HL-60 (cell line): ENCODE data around the gene CPSF3.

ENCODE experiments used
- DNase-seq, 2 experiments: peaks; one replicate each; pipeline ENCODE4 v3.0.0-alpha.2; 2010 to 2020; ENCODE audit warnings: low read depth in 1 of 2, low spot score in 1 of 2
- H3K27ac ChIP-seq: fragments of 250-450 bp; sonication (Bioruptor Pico); replicated peaks from 2 replicates; pipeline ENCODE4 v1.5.1; 2020; ENCODE audit warnings: mild to moderate bottlenecking, moderate library complexity
- H3K27me3 ChIP-seq: fragments of 250-450 bp; sonication (Bioruptor Pico); 2 replicates; pipeline ENCODE4 v1.5.1; 2021; ENCODE audit warnings: mild to moderate bottlenecking, moderate library complexity; ENCODE audit not compliant: insufficient read depth, poor library complexity, severe bottlenecking
- H3K4me3 ChIP-seq: replicated peaks from 2 replicates; pipeline ENCODE4 v1.5.1; 2011; ENCODE audit warnings: mild to moderate bottlenecking, control low read depth, low read length; ENCODE audit not compliant: insufficient read depth
- GABPA ChIP-seq: IDR thresholded peaks from 2 replicates; pipeline ENCODE4 v1.6.1; 2012; ENCODE audit warnings: low read depth
- POLR2AphosphoS5 ChIP-seq: IDR thresholded peaks from 2 replicates; pipeline ENCODE4 v1.6.1; 2012; ENCODE audit warnings: low read depth
- SPI1 ChIP-seq: IDR thresholded peaks from 2 replicates; pipeline ENCODE4 v1.6.1; 2012; ENCODE audit warnings: low read depth, mild to moderate bottlenecking, borderline replicate concordance
- TF ChIP-seq, protein P1 (sequence below): IDR thresholded peaks from one replicate; pipeline ENCODE4 v1.5.1; 2011; ENCODE audit warnings: low read length, control low read depth, inconsistent platforms; ENCODE audit not compliant: insufficient read depth
- TF ChIP-seq, protein P2 (sequence below): IDR thresholded peaks from 2 replicates; pipeline ENCODE4 v1.6.1; 2012; ENCODE audit warnings: low read depth; ENCODE audit not compliant: insufficient replicate concordance

The CPSF3 gene

DNA sequence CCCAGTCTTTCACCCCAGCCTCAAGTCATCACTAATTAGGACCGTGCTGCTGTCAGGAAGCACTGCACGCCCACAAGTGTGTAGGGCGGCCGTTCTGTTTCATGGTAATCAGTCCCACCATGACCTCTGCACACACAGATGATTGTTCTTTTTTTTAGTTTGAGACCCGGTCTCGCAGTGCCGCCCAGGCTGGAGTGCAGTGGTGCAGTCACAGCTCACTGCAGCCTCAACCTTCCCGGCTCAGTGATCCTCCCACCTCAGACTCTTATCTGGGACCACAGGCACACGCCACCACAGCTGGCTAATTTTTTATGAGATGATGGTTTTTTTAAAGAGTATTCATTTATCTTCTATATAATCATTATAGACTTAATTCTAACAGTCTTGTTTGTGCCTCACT lies 49.1 kb downstream of the CPSF3 start:
- no peak for DNase-seq
- H3K27me3 ChIP-seq: no peaks in the 10 kb centered on the region
- TF ChIP-seq, protein P1, sequence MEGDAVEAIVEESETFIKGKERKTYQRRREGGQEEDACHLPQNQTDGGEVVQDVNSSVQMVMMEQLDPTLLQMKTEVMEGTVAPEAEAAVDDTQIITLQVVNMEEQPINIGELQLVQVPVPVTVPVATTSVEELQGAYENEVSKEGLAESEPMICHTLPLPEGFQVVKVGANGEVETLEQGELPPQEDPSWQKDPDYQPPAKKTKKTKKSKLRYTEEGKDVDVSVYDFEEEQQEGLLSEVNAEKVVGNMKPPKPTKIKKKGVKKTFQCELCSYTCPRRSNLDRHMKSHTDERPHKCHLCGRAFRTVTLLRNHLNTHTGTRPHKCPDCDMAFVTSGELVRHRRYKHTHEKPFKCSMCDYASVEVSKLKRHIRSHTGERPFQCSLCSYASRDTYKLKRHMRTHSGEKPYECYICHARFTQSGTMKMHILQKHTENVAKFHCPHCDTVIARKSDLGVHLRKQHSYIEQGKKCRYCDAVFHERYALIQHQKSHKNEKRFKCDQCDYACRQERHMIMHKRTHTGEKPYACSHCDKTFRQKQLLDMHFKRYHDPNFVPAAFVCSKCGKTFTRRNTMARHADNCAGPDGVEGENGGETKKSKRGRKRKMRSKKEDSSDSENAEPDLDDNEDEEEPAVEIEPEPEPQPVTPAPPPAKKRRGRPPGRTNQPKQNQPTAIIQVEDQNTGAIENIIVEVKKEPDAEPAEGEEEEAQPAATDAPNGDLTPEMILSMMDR: no peak
- TF ChIP-seq, protein P2, sequence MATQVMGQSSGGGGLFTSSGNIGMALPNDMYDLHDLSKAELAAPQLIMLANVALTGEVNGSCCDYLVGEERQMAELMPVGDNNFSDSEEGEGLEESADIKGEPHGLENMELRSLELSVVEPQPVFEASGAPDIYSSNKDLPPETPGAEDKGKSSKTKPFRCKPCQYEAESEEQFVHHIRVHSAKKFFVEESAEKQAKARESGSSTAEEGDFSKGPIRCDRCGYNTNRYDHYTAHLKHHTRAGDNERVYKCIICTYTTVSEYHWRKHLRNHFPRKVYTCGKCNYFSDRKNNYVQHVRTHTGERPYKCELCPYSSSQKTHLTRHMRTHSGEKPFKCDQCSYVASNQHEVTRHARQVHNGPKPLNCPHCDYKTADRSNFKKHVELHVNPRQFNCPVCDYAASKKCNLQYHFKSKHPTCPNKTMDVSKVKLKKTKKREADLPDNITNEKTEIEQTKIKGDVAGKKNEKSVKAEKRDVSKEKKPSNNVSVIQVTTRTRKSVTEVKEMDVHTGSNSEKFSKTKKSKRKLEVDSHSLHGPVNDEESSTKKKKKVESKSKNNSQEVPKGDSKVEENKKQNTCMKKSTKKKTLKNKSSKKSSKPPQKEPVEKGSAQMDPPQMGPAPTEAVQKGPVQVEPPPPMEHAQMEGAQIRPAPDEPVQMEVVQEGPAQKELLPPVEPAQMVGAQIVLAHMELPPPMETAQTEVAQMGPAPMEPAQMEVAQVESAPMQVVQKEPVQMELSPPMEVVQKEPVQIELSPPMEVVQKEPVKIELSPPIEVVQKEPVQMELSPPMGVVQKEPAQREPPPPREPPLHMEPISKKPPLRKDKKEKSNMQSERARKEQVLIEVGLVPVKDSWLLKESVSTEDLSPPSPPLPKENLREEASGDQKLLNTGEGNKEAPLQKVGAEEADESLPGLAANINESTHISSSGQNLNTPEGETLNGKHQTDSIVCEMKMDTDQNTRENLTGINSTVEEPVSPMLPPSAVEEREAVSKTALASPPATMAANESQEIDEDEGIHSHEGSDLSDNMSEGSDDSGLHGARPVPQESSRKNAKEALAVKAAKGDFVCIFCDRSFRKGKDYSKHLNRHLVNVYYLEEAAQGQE: no peak
- TF ChIP-seq SPI1: no peak
- TF ChIP-seq GABPA: no peak
- no peak overlapping the region for H3K27ac ChIP-seq
- H3K4me3 ChIP-seq: no peak overlapping the region

- no peak for DNase-seq
- Histone ChIP-seq H3K27ac (peak overlapping the region; percentile 75; the same call in 1 of the 2 replicates), H3K27me3 (no peaks in the 10 kb centered on the region), H3K4me3 (no peak overlapping the region)
- no peak for TF ChIP-seq GABPA
- TF ChIP-seq, protein P2: no peak
- no peak for TF ChIP-seq SPI1
- TF ChIP-seq POLR2AphosphoS5: no peak
- TF ChIP-seq, protein P1: no peak
Observed at GRCh38 chr2:9473308-9473984, 50.0 kb downstream of the CPSF3 start.

- no peaks in the 10 kb centered on the region for H3K27me3 ChIP-seq
- DNase-seq: peak in 1 of 2 experiments; percentile 7
- H3K27ac ChIP-seq: peak overlapping the region; percentile 75
- TF ChIP-seq POLR2AphosphoS5: no peak
- TF ChIP-seq, protein P1: no peak
- H3K4me3 ChIP-seq: peak overlapping the region; percentile 68
Observed at GRCh38 chr2:9473985-9474360, 50.5 kb downstream of the CPSF3 start.
